Astrocyte (in vitro differentiated cells and primary cell): Measurements from ENCODE around the gene DDRGK1. TPM values are rescaled to one million over a fixed set of nuclear protein-coding genes. Genes with fewer than 3 reads are reported as not detected.
"Not testable (repeated sequence)": the region's sequence is repeated elsewhere in the genome, so short reads cannot be mapped to it uniquely, and the experiment has no call there.

Source experiments
- DNase-seq: peaks from one replicate; pipeline ENCODE4 v3.0.0-alpha.2; 2010; ENCODE audit warnings: low read depth
- FAIRE-seq: peaks from 2 replicates; lab custom pipeline; 2011; peaks lifted over from hg19 to GRCh38; lab: Jason Lieb, UNC
- H2AFZ ChIP-seq: 2 replicates; pipeline ENCODE4 v1.6.0; 2012; ENCODE audit warnings: low read depth, low read length, inconsistent platforms
- H3K27ac ChIP-seq: 2 replicates; pipeline ENCODE4 v1.5.1; 2011; ENCODE audit warnings: low read depth, low read length, inconsistent platforms
- H3K27me3 ChIP-seq: 2 replicates; pipeline ENCODE4 v1.6.0; 2011; ENCODE audit warnings: low read length, inconsistent platforms; ENCODE audit not compliant: insufficient read depth
- H3K36me3 ChIP-seq: 2 replicates; pipeline ENCODE4 v1.5.1; 2011; ENCODE audit warnings: low read length, inconsistent platforms; ENCODE audit not compliant: insufficient read depth
- H3K4me1 ChIP-seq: 2 replicates; pipeline ENCODE4 v1.5.1; 2011; ENCODE audit warnings: low read length, inconsistent platforms; ENCODE audit not compliant: insufficient read depth
- H3K4me2 ChIP-seq: 2 replicates; pipeline ENCODE4 v1.6.0; 2012; ENCODE audit warnings: low read length, inconsistent platforms
- H3K4me3 ChIP-seq: 2 replicates; pipeline ENCODE4 v1.5.1; 2011; ENCODE audit warnings: low read depth, mild to moderate bottlenecking, low read length, inconsistent platforms; ENCODE audit not compliant: insufficient read depth
- H3K79me2 ChIP-seq: 2 replicates; pipeline ENCODE4 v1.6.0; 2012; ENCODE audit warnings: mild to moderate bottlenecking, low read length, inconsistent platforms; ENCODE audit not compliant: insufficient read depth
- H3K9ac ChIP-seq: 2 replicates; pipeline ENCODE4 v1.6.0; 2012; ENCODE audit warnings: mild to moderate bottlenecking, low read length, inconsistent platforms
- H3K9me3 ChIP-seq: 2 replicates; pipeline ENCODE4 v1.5.1; 2012; ENCODE audit warnings: low read depth, mild to moderate bottlenecking, low read length, inconsistent platforms; ENCODE audit not compliant: insufficient read depth
- H4K20me1 ChIP-seq: 2 replicates; pipeline ENCODE4 v1.6.0; 2012; ENCODE audit warnings: low read length, inconsistent platforms; ENCODE audit not compliant: insufficient read depth
- H3K27ac Mint-ChIP-seq: one replicate; pipeline ENCODE4 v1.8.0; 2021; ENCODE audit warnings: mild to moderate bottlenecking, mixed read lengths; ENCODE audit not compliant: unreplicated experiment
- H3K27me3 Mint-ChIP-seq: one replicate; pipeline ENCODE4 v1.8.0; 2021; ENCODE audit warnings: low read depth, mixed read lengths; ENCODE audit not compliant: unreplicated experiment
- H3K36me3 Mint-ChIP-seq: one replicate; pipeline ENCODE4 v1.8.0; 2021; ENCODE audit warnings: low read depth, mixed read lengths; ENCODE audit not compliant: unreplicated experiment
- H3K4me1 Mint-ChIP-seq: one replicate; pipeline ENCODE4 v1.8.0; 2021; ENCODE audit warnings: low read depth, mixed read lengths; ENCODE audit not compliant: unreplicated experiment
- H3K4me3 Mint-ChIP-seq: one replicate; pipeline ENCODE4 v1.8.0; 2021; ENCODE audit warnings: mild to moderate bottlenecking, moderate library complexity, mixed read lengths; ENCODE audit not compliant: unreplicated experiment
- H3K9me3 Mint-ChIP-seq: one replicate; pipeline ENCODE4 v1.8.0; 2021; ENCODE audit warnings: mild to moderate bottlenecking, mixed read lengths; ENCODE audit not compliant: unreplicated experiment
- EZH2 ChIP-seq: IDR thresholded peaks from 2 replicates; pipeline ENCODE4 v1.6.1; 2012; ENCODE audit warnings: mild to moderate bottlenecking, low read length, inconsistent platforms; ENCODE audit not compliant: insufficient read depth
- total RNA-seq: library from RNA; stranded (reverse); gene quantifications from 2 replicates; pipeline ENCODE4 v1.2.1, GENCODE V29; 2021
- TF ChIP-seq, protein P1 (sequence below): IDR thresholded peaks from 2 replicates; pipeline ENCODE4 v1.5.1; 2011; ENCODE audit warnings: low read depth, mild to moderate bottlenecking, inconsistent platforms, low read length, moderate library complexity; ENCODE audit not compliant: insufficient read depth

Gene DDRGK1
- total RNA-seq, 1 donor from 2014 or later = 36.7 TPM

DNA sequence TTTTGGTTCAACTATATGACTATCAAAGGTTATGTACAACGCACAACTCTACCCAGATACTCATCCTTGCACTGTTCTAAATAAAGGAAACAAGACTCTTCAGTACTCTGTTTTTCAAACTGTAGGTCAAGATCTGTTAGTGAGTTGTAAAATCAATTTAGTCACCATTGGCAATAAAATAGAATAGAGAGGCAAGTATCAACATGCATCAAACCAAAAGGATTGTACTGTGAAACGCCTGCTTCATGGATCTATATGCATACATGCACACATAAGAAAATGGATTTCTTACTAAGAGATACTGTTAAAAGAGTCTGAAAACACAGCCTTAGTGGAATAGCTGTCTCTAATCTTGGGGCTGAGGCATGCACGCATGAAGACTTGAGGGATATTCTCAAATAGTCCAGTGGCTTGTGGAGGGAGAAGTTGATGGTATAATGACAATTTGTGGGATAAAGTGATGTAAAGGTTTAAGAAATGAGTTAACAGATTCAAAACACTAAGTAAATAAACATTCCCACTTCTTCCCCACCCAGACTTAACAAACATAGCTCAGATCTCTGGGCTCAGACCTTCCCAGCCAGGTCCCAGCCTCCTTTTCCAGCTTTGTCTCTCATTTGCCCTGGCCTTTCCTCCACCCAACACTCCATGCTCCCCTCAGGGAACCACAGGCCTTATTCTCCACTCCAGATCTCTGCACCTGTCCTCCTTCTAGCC is 20.4 kb downstream of the DDRGK1 start:
- Histone ChIP-seq H4K20me1 (no peaks in the 10 kb centered on the region), H3K9me3 (no peaks in the 10 kb centered on the region), H2AFZ (no peak overlapping the region), H3K27me3 (no peaks in the 10 kb centered on the region), H3K4me3 (no peak overlapping the region), H3K9ac (no peak overlapping the region), H3K4me2 (no peak overlapping the region), H3K36me3 (no peaks in the 10 kb centered on the region), H3K79me2 (no peaks in the 10 kb centered on the region), H3K4me1 (no peaks in the 10 kb centered on the region), H3K27ac (no peak overlapping the region)
- no peak for TF ChIP-seq EZH2
- TF ChIP-seq, protein P1, sequence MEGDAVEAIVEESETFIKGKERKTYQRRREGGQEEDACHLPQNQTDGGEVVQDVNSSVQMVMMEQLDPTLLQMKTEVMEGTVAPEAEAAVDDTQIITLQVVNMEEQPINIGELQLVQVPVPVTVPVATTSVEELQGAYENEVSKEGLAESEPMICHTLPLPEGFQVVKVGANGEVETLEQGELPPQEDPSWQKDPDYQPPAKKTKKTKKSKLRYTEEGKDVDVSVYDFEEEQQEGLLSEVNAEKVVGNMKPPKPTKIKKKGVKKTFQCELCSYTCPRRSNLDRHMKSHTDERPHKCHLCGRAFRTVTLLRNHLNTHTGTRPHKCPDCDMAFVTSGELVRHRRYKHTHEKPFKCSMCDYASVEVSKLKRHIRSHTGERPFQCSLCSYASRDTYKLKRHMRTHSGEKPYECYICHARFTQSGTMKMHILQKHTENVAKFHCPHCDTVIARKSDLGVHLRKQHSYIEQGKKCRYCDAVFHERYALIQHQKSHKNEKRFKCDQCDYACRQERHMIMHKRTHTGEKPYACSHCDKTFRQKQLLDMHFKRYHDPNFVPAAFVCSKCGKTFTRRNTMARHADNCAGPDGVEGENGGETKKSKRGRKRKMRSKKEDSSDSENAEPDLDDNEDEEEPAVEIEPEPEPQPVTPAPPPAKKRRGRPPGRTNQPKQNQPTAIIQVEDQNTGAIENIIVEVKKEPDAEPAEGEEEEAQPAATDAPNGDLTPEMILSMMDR = no peak
- Mint-ChIP-seq H3K36me3 (peaks cover 3% of the 10 kb centered on the region), H3K9me3 (no peaks in the 10 kb centered on the region), H3K27ac (no peak overlapping the region), H3K4me3 (no peak overlapping the region), H3K27me3 (no peaks in the 10 kb centered on the region), H3K4me1 (no peaks in the 10 kb centered on the region)
- DNase-seq (no peak), FAIRE-seq (no peak)

DNA sequence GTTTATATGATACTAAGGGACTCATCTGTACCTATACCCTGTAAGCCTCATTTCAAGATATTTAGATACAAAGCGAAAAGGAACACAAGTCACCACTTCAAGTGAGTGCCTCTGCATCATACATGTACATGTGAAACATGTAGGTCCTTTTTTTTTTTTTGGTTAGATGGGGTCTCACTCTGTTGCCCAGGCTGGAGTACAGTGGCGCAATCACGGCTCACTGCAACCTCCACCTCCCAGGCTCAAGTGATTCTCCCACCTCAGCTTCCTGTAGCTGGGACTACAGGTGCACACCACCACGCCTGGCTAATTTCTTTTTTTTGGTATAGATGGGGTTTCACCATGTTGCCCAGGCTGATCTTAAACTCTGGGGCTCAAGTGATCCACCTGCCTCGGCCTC is 22.1 kb downstream of the DDRGK1 start:
- H3K27me3 Mint-ChIP-seq, H3K4me1 Mint-ChIP-seq, H3K9me3 Mint-ChIP-seq, H3K79me2 ChIP-seq, DNase-seq, H3K9me3 ChIP-seq, H3K27ac Mint-ChIP-seq, H3K27ac ChIP-seq, H3K4me3 Mint-ChIP-seq, H2AFZ ChIP-seq, H3K36me3 Mint-ChIP-seq, H3K36me3 ChIP-seq, H3K4me3 ChIP-seq, H3K9ac ChIP-seq, H3K27me3 ChIP-seq, FAIRE-seq, H3K4me1 ChIP-seq, H4K20me1 ChIP-seq, H3K4me2 ChIP-seq: not testable (repeated sequence)

DNA sequence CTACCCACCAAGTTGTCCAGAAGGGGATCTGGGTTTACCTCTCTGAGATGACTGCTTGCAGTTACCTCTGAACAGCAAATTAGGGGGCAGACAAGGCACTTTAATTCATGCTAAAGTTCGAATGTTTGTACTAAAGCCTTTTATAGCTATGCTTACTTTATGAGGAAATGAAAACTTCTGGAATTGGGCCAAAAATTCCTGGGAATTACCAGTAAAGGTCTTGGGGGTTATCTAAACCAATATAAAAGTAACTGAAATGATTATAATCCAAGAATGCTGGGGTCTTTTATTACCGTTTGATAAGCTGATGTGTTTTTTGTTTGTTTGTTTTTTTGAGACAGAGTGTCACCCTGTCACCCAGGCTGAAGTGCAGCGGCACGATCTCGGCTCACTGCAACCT is 23.2 kb downstream of the DDRGK1 start:
- DNase-seq (no peak), FAIRE-seq (no peak)
- no peak overlapping the region for H2AFZ ChIP-seq
- H4K20me1 ChIP-seq = no peaks in the 10 kb centered on the region
- Mint-ChIP-seq H3K36me3 (no peaks in the 10 kb centered on the region), H3K9me3 (no peaks in the 10 kb centered on the region), H3K27ac (no peak overlapping the region), H3K4me3 (no peak overlapping the region), H3K4me1 (no peaks in the 10 kb centered on the region), H3K27me3 (no peaks in the 10 kb centered on the region)
- no peaks in the 10 kb centered on the region for H3K36me3 ChIP-seq
- H3K79me2 ChIP-seq = no peaks in the 10 kb centered on the region
- H3K4me2 ChIP-seq = no peak overlapping the region
- no peak overlapping the region for H3K9ac ChIP-seq
- H3K9me3 ChIP-seq = no peaks in the 10 kb centered on the region
- H3K27me3 ChIP-seq = no peaks in the 10 kb centered on the region
- H3K4me1 ChIP-seq = no peaks in the 10 kb centered on the region
- H3K27ac ChIP-seq = no peak overlapping the region
- H3K4me3 ChIP-seq = no peak overlapping the region
- TF ChIP-seq, protein P1 = no peak
- TF ChIP-seq EZH2 = no peak
